Kidney epithelial cell (primary cell): ENCODE results near the gene GRID1. TPM values are rescaled to one million over a fixed set of nuclear protein-coding genes. Genes with fewer than 3 reads are reported as not detected.

Experiments
- DNase-seq: peaks from one replicate; pipeline ENCODE4 v3.0.0-alpha.2; 2010; ENCODE audit warnings: low read depth
- H3K27me3 ChIP-seq: 2 replicates; pipeline ENCODE4 v1.6.0; 2011; ENCODE audit warnings: low read length; ENCODE audit not compliant: control insufficient read depth, insufficient read depth
- H3K36me3 ChIP-seq: 2 replicates; pipeline ENCODE4 v1.5.1; 2011; ENCODE audit warnings: low read length; ENCODE audit not compliant: control insufficient read depth, insufficient read depth
- H3K4me3 ChIP-seq: 2 replicates; pipeline ENCODE4 v1.5.1; 2011; ENCODE audit warnings: low read depth, mild to moderate bottlenecking, control low read depth, low read length
- total RNA-seq: library from RNA; depleted of rRNA; stranded (reverse); fragments of >200 nt; gene quantifications from 2 replicates; pipeline ENCODE4 v1.2.3, GENCODE V29; 2015
- TF ChIP-seq, protein P1 (sequence below): IDR thresholded peaks from 2 replicates; pipeline ENCODE4 v1.5.1; 2011; ENCODE audit warnings: mild to moderate bottlenecking, moderate library complexity, low read length, control low read depth, inconsistent platforms; ENCODE audit not compliant: insufficient read depth, poor library complexity, severe bottlenecking

GRID1 gene
- total RNA-seq, 1 donor from 2014 or later, result 0.33 TPM

DNA sequence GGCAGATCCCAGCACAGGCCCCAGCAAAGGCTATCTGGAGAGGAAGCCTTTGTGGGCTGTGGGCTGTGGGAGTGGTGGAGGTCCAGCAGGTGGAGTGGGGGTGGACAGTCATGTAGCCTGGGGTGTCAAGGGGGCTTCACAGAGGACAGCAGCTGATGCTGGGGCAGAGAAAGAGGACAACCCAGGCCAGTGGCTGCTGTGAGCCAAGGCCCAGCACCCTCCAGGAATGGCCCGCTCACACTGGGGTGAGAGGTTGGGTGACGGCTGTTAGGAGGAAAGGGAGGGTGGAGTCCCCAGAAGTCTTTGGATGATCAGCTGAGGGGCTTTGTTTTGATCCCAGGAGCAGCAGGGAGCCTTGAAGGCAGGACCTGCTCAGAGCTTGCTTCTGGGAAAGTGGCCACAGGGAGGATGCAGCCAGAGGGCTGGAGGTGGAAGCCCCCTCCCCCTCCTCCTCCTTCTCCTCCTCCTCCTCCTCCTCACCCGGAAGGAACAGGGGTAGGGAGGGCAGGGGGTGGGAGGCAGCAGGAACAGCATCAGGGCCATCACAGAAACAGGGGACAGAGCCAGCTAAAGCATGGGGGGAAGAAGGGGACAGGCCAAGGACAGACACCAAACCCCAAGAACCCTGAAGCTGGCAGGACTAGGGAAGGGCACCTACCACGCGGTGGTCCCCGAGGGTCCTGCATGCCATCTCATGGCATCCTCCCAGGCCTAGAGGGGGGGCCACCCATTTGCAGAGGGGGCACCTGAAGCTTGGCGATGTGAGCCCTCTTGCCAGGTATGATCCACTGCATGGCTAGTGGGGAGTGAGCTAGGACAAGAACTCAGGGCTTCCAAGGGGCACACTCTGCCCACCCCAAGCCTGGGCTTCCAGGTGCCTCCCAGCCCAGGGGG, 144.9 kb downstream of the GRID1 start:
- Histone ChIP-seq H3K4me3 (no peak overlapping the region), H3K36me3 (no peaks in the 10 kb centered on the region), H3K27me3 (no peaks in the 10 kb centered on the region)
- no peak for DNase-seq
- TF ChIP-seq, protein P1, sequence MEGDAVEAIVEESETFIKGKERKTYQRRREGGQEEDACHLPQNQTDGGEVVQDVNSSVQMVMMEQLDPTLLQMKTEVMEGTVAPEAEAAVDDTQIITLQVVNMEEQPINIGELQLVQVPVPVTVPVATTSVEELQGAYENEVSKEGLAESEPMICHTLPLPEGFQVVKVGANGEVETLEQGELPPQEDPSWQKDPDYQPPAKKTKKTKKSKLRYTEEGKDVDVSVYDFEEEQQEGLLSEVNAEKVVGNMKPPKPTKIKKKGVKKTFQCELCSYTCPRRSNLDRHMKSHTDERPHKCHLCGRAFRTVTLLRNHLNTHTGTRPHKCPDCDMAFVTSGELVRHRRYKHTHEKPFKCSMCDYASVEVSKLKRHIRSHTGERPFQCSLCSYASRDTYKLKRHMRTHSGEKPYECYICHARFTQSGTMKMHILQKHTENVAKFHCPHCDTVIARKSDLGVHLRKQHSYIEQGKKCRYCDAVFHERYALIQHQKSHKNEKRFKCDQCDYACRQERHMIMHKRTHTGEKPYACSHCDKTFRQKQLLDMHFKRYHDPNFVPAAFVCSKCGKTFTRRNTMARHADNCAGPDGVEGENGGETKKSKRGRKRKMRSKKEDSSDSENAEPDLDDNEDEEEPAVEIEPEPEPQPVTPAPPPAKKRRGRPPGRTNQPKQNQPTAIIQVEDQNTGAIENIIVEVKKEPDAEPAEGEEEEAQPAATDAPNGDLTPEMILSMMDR, result no peak

DNA sequence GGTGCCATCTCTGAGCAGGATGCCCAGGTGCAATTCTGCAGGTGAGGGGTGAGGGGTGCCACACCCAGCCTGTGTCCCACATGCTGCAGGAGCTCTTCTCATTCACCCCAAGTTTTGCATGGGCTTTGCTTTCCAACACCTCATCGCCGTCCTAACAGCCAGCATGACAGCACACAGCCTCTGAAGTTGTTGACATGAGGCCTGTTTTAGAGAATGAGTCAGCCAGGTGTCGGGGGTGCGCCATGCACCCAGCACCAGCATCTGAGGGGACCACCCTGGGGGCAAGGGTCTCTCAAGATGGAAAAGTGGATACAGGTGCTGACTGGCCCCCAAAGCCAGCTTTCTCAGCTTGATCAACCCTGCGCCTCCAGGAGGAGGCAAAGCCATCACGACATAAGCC, 146.0 kb downstream of the GRID1 start:
- no peak for DNase-seq
- Histone ChIP-seq H3K4me3 (no peak overlapping the region), H3K27me3 (peaks cover 1% of the 10 kb centered on the region), H3K36me3 (no peaks in the 10 kb centered on the region)
- TF ChIP-seq, protein P1, result no peak

DNA sequence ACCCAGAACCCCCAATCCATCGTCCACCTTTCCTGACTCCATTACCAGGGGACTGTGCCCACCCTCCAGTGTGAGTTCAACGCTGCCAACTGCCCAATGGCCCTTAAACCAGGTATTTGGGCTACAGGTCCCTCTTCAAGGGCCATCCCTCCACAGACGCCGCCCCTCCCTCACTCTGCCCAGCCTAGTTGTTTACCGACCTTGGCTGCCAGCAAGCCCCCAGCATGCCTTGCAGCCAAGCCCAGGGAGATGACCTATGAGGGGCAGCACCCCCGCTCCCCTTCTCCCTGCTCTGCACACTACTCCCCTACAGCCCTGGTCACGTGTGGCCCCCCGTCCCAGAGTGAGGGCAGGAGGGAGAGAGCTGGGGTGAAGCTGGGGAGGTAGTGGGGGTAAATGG, 147.3 kb downstream of the GRID1 start:
- DNase-seq, result no peak

DNA sequence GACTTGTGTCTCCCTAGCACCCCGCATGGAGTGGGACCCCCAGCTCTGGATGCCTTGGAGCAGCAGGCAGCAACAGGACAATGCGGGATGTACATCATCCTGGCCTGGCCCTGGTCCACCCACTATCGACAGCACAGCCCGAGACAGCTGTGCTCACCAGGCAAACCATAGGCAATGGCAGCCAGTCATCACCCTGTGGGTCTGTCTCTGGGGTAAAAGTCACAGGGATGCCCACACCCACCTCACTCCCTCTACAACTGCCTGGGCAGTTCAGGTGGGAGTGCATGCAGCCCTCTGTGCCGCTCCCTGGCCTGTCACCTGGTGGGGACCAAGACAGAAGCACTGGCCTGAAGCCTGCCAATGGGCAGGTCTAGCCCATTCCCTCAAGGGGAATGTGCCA, 147.8 kb downstream of the GRID1 start:
- H3K4me3 ChIP-seq, result no peak overlapping the region
- H3K27me3 ChIP-seq, result peaks cover 2% of the 10 kb centered on the region
- H3K36me3 ChIP-seq, result no peaks in the 10 kb centered on the region
- DNase-seq, result no peak
- TF ChIP-seq, protein P1, result no peak

More for the DNA sequence above, 147.3 kb downstream of the GRID1 start:
- no peaks in the 10 kb centered on the region for H3K36me3 ChIP-seq
- no peak overlapping the region for H3K4me3 ChIP-seq
- TF ChIP-seq, protein P1, result no peak
- H3K27me3 ChIP-seq, result peaks cover 2% of the 10 kb centered on the region

DNA sequence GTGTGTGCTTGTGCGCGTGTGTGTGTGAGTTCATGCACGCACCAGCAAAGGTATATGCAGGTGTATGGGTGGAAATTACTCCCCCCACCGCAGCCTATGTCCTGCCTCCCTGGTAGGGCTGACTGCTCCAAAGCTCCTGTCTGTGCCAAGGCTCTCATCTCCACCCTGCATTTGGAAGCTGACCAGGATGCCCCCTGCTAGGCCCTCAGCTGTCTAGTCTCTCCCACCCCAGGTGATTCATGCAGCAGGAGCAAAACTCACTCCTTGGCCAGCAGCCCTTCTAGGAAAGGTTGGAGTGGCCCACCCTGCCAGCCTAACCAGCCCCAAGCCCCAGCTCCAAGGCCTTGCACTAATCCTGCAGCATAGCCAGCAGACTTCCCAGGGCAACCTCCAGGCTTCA, 148.4 kb downstream of the GRID1 start:
- Histone ChIP-seq H3K36me3 (no peaks in the 10 kb centered on the region), H3K27me3 (peaks cover 2% of the 10 kb centered on the region), H3K4me3 (no peak overlapping the region)
- DNase-seq, result no peak
- TF ChIP-seq, protein P1, result no peak
